H9 (cell line): ENCODE results near the gene ZFP69B. TPM values are rescaled to one million over a fixed set of nuclear protein-coding genes. Genes with fewer than 3 reads are reported as not detected.

Source experiments
- DNase-seq: peaks from one replicate; pipeline ENCODE4 v3.0.0-alpha.2; 2017
- H2AFZ ChIP-seq: one replicate; pipeline ENCODE4 v1.6.1; 2013; ENCODE audit warnings: mild to moderate bottlenecking, low read length, control low read depth, moderate library complexity
- H2AK5ac ChIP-seq: 2 replicates; pipeline ENCODE4 v1.6.1; 2013; ENCODE audit warnings: low read length, control low read depth, mixed read lengths; ENCODE audit not compliant: insufficient read length
- H2BK120ac ChIP-seq: one replicate; pipeline ENCODE4 v1.6.1; 2013; ENCODE audit warnings: low read depth, mild to moderate bottlenecking, low read length, control low read depth, inconsistent platforms; ENCODE audit not compliant: poor library complexity, severe bottlenecking
- H2BK12ac ChIP-seq: 2 replicates; pipeline ENCODE4 v1.6.1; 2013; ENCODE audit warnings: low read length, control low read depth, mixed read lengths, low read depth; ENCODE audit not compliant: insufficient read length
- H2BK15ac ChIP-seq: 2 replicates; pipeline ENCODE4 v1.6.1; 2013; ENCODE audit warnings: low read depth, low read length, control low read depth
- H2BK20ac ChIP-seq: one replicate; pipeline ENCODE4 v1.6.1; 2013; ENCODE audit warnings: low read depth, mild to moderate bottlenecking, low read length, control low read depth, inconsistent platforms; ENCODE audit not compliant: poor library complexity, severe bottlenecking
- H2BK5ac ChIP-seq: 2 replicates; pipeline ENCODE4 v1.6.1; 2013; ENCODE audit warnings: low read length, control low read depth, mixed read lengths; ENCODE audit not compliant: insufficient read length
- H3K14ac ChIP-seq: 2 replicates; pipeline ENCODE4 v1.6.1; 2013; ENCODE audit warnings: low read length, control low read depth; ENCODE audit not compliant: insufficient read depth
- H3K18ac ChIP-seq: 2 replicates; pipeline ENCODE4 v1.6.1; 2013; ENCODE audit warnings: low read depth, mild to moderate bottlenecking, mixed read lengths, low read length, control low read depth; ENCODE audit not compliant: insufficient read length
- H3K23ac ChIP-seq: 2 replicates; pipeline ENCODE4 v1.6.1; 2013; ENCODE audit warnings: low read length, control low read depth, mixed read lengths, low read depth; ENCODE audit not compliant: insufficient read length
- H3K23me2 ChIP-seq: 2 replicates; pipeline ENCODE4 v1.6.1; 2013; ENCODE audit warnings: low read depth, mild to moderate bottlenecking, mixed read lengths, low read length, control low read depth; ENCODE audit not compliant: insufficient read length, poor library complexity, severe bottlenecking
- H3K27ac ChIP-seq: 2 replicates; pipeline ENCODE4 v1.5.1; 2013; ENCODE audit warnings: low read length, control low read depth, mixed read lengths, low read depth; ENCODE audit not compliant: insufficient read length
- H3K27me3 ChIP-seq: 2 replicates; pipeline ENCODE4 v1.6.1; 2013; ENCODE audit warnings: low read length, control low read depth, inconsistent platforms; ENCODE audit not compliant: insufficient read depth
- H3K4ac ChIP-seq: 2 replicates; pipeline ENCODE4 v1.6.1; 2013; ENCODE audit warnings: low read depth, mild to moderate bottlenecking, control low read depth, inconsistent platforms, low read length, moderate library complexity
- H3K4me1 ChIP-seq: 2 replicates; pipeline ENCODE4 v1.6.1; 2013; ENCODE audit warnings: low read length, control low read depth, inconsistent platforms; ENCODE audit not compliant: insufficient read depth
- H3K4me2 ChIP-seq: 2 replicates; pipeline ENCODE4 v1.6.1; 2013; ENCODE audit warnings: low read length, control low read depth, mixed read lengths; ENCODE audit not compliant: insufficient read length, insufficient read depth
- H3K56ac ChIP-seq: 2 replicates; pipeline ENCODE4 v1.6.1; 2013; ENCODE audit warnings: low read depth, mild to moderate bottlenecking, mixed read lengths, low read length, control low read depth; ENCODE audit not compliant: insufficient read length
- H3K79me1 ChIP-seq: 2 replicates; pipeline ENCODE4 v1.6.1; 2013; ENCODE audit warnings: low read depth, mild to moderate bottlenecking, moderate library complexity, low read length, control low read depth, inconsistent platforms; ENCODE audit not compliant: insufficient read depth, poor library complexity, severe bottlenecking
- H3K79me2 ChIP-seq: 2 replicates; pipeline ENCODE4 v1.6.1; 2013; ENCODE audit warnings: low read length, control low read depth, inconsistent platforms; ENCODE audit not compliant: insufficient read depth
- H3K9ac ChIP-seq: 2 replicates; pipeline ENCODE4 v1.6.1; 2013; ENCODE audit warnings: low read length, control low read depth, mixed read lengths; ENCODE audit not compliant: insufficient read length; ENCODE audit errors: extremely low read depth
- H3K9me3 ChIP-seq: one replicate; pipeline ENCODE4 v1.6.1; 2013; ENCODE audit warnings: low read depth, low read length, inconsistent platforms; ENCODE audit not compliant: control insufficient read depth
- H3T11ph ChIP-seq: one replicate; pipeline ENCODE4 v1.6.1; 2013; ENCODE audit warnings: mild to moderate bottlenecking, low read length, control low read depth, inconsistent platforms
- H4K20me1 ChIP-seq: one replicate; pipeline ENCODE4 v1.6.1; 2013; ENCODE audit not compliant: control insufficient read depth, insufficient read length, insufficient read depth
- H4K5ac ChIP-seq: 2 replicates; pipeline ENCODE4 v1.6.1; 2013; ENCODE audit warnings: low read depth, mild to moderate bottlenecking, mixed read lengths, low read length, control low read depth; ENCODE audit not compliant: insufficient read length
- H4K8ac ChIP-seq: replicated peaks from 2 replicates; pipeline ENCODE4 v1.6.1; 2013; ENCODE audit warnings: low read length, control low read depth, mixed read lengths, low read depth; ENCODE audit not compliant: insufficient read length
- H4K91ac ChIP-seq: 2 replicates; pipeline ENCODE4 v1.6.1; 2013; ENCODE audit warnings: low read depth, mild to moderate bottlenecking, moderate library complexity, mixed read lengths, low read length, control low read depth; ENCODE audit not compliant: insufficient read length
- H3K27ac Mint-ChIP-seq, 3 experiments: 2 replicates in 2 of 3; 3 replicates in 1 of 3; pipeline ENCODE4 v1.8.0; 2020 to 2021; ENCODE audit warnings: mixed read lengths in 3 of 3, mild to moderate bottlenecking in 1 of 3, moderate library complexity in 1 of 3
- H3K27me3 Mint-ChIP-seq: 2 replicates; pipeline ENCODE4 v1.8.0; 2021; ENCODE audit warnings: low read depth, mild to moderate bottlenecking, moderate library complexity, mixed read lengths
- H3K36me3 Mint-ChIP-seq, 3 experiments: 2 replicates in 2 of 3; 3 replicates in 1 of 3; pipeline ENCODE4 v1.8.0; 2020 to 2021; ENCODE audit warnings: low read depth in 3 of 3, mixed read lengths in 3 of 3; ENCODE audit not compliant: insufficient read depth in 1 of 3
- H3K4me1 Mint-ChIP-seq, 2 experiments: 2 replicates each; pipeline ENCODE4 v1.8.0; 2020; ENCODE audit warnings: mixed read lengths in 2 of 2
- H3K4me3 Mint-ChIP-seq, 2 experiments: 2 replicates in 1 of 2; 3 replicates in 1 of 2; pipeline ENCODE4 v1.8.0; 2020 to 2021; ENCODE audit warnings: mild to moderate bottlenecking in 2 of 2, mixed read lengths in 2 of 2, moderate library complexity in 1 of 2
- H3K9me3 Mint-ChIP-seq, 2 experiments: 2 replicates in 1 of 2; 3 replicates in 1 of 2; pipeline ENCODE4 v1.8.0; 2020; ENCODE audit warnings: mild to moderate bottlenecking in 2 of 2, mixed read lengths in 2 of 2, moderate library complexity in 1 of 2
- WGBS: extraction: QIAGEN DNeasy Blood & Tissue Kit; methylation state at CpG from one replicate; pipeline ENCODE4 v1.1.7; 2013; ENCODE audit warnings: missing lambda C conversion rate, low lambda C conversion rate, mixed read lengths; ENCODE audit not compliant: insufficient read length; ENCODE audit errors: extremely low coverage; 5-methylcytosine and 5-hydroxymethylcytosine counted together
- total RNA-seq: library from RNA; stranded (reverse); gene quantifications from 2 replicates; pipeline ENCODE4 v1.2.1, GENCODE V29; 2021
- TF ChIP-seq, protein P1 (sequence below): fragments of 200-600 bp; sonication (generic); conservative IDR thresholded peaks from 3 replicates; pipeline ENCODE4 v1.8.0; 2021; ENCODE audit warnings: antibody characterized with exemption, mild to moderate bottlenecking

ZFP69B gene
- total RNA-seq, 1 experiment from 2014 or later = 16.2 TPM

DNA sequence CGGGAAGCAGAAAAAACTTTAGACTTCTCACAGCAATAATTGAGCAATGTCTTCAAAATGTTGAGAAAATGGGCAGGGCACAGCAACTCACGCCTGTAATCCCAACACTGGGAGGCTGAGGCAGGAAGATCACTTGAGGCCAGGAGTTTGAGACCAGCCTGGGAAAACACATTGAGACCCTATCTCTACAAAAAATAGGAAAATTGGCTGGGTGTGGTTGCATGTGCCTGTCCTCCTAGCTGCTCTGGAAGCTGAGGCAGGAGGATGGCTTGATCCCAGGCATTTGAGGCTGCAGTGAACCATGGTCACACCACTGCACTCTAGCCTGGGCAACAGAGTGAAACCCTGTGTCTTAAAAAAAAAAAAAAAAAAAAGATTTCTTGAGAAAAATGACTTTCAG, 19.1 kb downstream of the ZFP69B start:
- Histone ChIP-seq H2AK5ac (no peak overlapping the region), H3K79me1 (no peaks in the 10 kb centered on the region), H3K27me3 (no peaks in the 10 kb centered on the region), H3K4ac (no peak overlapping the region), H2BK12ac (no peak overlapping the region), H3K27ac (no peak overlapping the region), H4K20me1 (no peaks in the 10 kb centered on the region), H3K56ac (no peak overlapping the region), H4K91ac (no peak overlapping the region), H3K14ac (no peak overlapping the region), H3K18ac (no peak overlapping the region), H3K23ac (no peak overlapping the region), H2BK5ac (no peak overlapping the region), H4K5ac (no peak overlapping the region), H3K4me1 (no peaks in the 10 kb centered on the region), H2BK20ac (no peak overlapping the region), H3T11ph (no peak overlapping the region), H4K8ac (no peak overlapping the region), H2BK15ac (no peak overlapping the region), H2AFZ (no peak overlapping the region), H2BK120ac (no peak overlapping the region), H3K9me3 (peaks cover 36% of the 10 kb centered on the region), H3K9ac (no peak overlapping the region), H3K79me2 (no peaks in the 10 kb centered on the region), H3K4me2 (no peak overlapping the region), H3K23me2 (no peaks in the 10 kb centered on the region)
- no peak for DNase-seq
- Mint-ChIP-seq H3K9me3 (peaks cover 78 to 88% of the 10 kb centered on the region in 2 experiments), H3K4me3 (no peak overlapping the region), H3K36me3 (peaks cover 48 to 59% (median 54%) of the 10 kb centered on the region in 3 experiments), H3K27me3 (peaks cover 13% of the 10 kb centered on the region), H3K4me1 (no peaks in the 10 kb centered on the region), H3K27ac (no peak overlapping the region)
- TF ChIP-seq, protein P1, sequence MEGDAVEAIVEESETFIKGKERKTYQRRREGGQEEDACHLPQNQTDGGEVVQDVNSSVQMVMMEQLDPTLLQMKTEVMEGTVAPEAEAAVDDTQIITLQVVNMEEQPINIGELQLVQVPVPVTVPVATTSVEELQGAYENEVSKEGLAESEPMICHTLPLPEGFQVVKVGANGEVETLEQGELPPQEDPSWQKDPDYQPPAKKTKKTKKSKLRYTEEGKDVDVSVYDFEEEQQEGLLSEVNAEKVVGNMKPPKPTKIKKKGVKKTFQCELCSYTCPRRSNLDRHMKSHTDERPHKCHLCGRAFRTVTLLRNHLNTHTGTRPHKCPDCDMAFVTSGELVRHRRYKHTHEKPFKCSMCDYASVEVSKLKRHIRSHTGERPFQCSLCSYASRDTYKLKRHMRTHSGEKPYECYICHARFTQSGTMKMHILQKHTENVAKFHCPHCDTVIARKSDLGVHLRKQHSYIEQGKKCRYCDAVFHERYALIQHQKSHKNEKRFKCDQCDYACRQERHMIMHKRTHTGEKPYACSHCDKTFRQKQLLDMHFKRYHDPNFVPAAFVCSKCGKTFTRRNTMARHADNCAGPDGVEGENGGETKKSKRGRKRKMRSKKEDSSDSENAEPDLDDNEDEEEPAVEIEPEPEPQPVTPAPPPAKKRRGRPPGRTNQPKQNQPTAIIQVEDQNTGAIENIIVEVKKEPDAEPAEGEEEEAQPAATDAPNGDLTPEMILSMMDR = no peak
- WGBS = no CpG with 5 or more reads among the region's 2 CpGs
